ENCODE data around the gene FAR2. TPM values are rescaled to one million over a fixed set of nuclear protein-coding genes. Genes with fewer than 3 reads are reported as not detected.

The FAR2 gene
- total and polyA plus RNA-seq, 2 experiments from 2014 or later, result 18.7 to 22.6 TPM

- TF ChIP-seq ZNF114 (CRISPR knock-in tag; IDR thresholded peaks at IDR 0.05) (no peak), NANOG (IDR thresholded peaks at IDR 0.05; ENCODE audit: borderline replicate concordance) (no peak), CTCF (conservative IDR thresholded peaks at IDR 0.05; ENCODE audit: low read depth in 2 of 2) (no peak), REST (IDR thresholded peaks at IDR 0.05; ENCODE audit: unreplicated experiment) (no peak)
Measured at GRCh38 chr12:29171421-29172258, 22.6 kb downstream of the FAR2 start (continued).

- Histone ChIP-seq H3F3A (replicated peaks; ENCODE audit: low read depth) (no peaks in the 10 kb centered on the region), H4K20me1 (replicated peaks; ENCODE audit: insufficient read depth) (no peaks in the 10 kb centered on the region), H3K4me3 (no peak overlapping the region), H3K4me2 (no peak overlapping the region), H3K79me2 (replicated peaks; ENCODE audit: insufficient read depth) (no peaks in the 10 kb centered on the region), H2AFZ (no peak overlapping the region), H3K27me3 (ENCODE audit: insufficient read depth) (no peaks in the 10 kb centered on the region), H3K36me3 (ENCODE audit: insufficient read depth) (no peaks in the 10 kb centered on the region), H3K9me2 (ENCODE audit: insufficient read depth) (no peaks in the 10 kb centered on the region; the same call in 1 of the 2 replicates), H3K4me1 (ENCODE audit: insufficient read depth) (no peaks in the 10 kb centered on the region), H3K27ac (ENCODE audit: low read depth) (no peak overlapping the region)
- DNase-seq (ENCODE audit: low spot score) (no peak), ATAC-seq (no peak)
- no peaks in the 10 kb centered on the region for H3K4me1 Mint-ChIP-seq
- H3K36me3 Mint-ChIP-seq (ENCODE audit: low read depth), result peaks cover 30% of the 10 kb centered on the region
- peaks cover 16% of the 10 kb centered on the region for H3K9me3 Mint-ChIP-seq
- H3K4me3 Mint-ChIP-seq, result no peak overlapping the region
- H3K27me3 Mint-ChIP-seq (ENCODE audit: insufficient read depth, low read depth, poor library complexity), result peaks cover 1% of the 10 kb centered on the region
- no peak overlapping the region for H3K27ac Mint-ChIP-seq
- TF ChIP-seq NANOG (IDR thresholded peaks at IDR 0.05; ENCODE audit: borderline replicate concordance) (no peak), REST (IDR thresholded peaks at IDR 0.05; ENCODE audit: unreplicated experiment) (no peak), EZH2phosphoT487 (IDR thresholded peaks at IDR 0.05; ENCODE audit: unreplicated experiment) (no peak), ETS1 (IDR thresholded peaks at IDR 0.05) (no peak), ZNF114 (CRISPR knock-in tag; IDR thresholded peaks at IDR 0.05) (no peak), STAT1 (IDR thresholded peaks at IDR 0.05; ENCODE audit: unreplicated experiment) (no peak), POLR2AphosphoS5 (IDR thresholded peaks at IDR 0.05; ENCODE audit: low read depth) (no peak), CTCF (conservative IDR thresholded peaks at IDR 0.05; ENCODE audit: low read depth in 2 of 2) (no peak), ZNF331 (CRISPR knock-in tag; IDR thresholded peaks at IDR 0.05; ENCODE audit: low read depth) (no peak), CREB1 (CRISPR knock-in tag; IDR thresholded peaks at IDR 0.05; ENCODE audit: low read depth) (no peak)
Measured at GRCh38 chr12:29176941-29177340, 27.9 kb downstream of the FAR2 start.

Data from GM23338 (cell line).